Hematopoietic multipotent progenitor cell treated with erythropoietin and hydrocortisone succinate and interleukin-3 and kit ligand, for 6 days (in vitro differentiated cells): Measurements from ENCODE around the gene KATNA1.
"Not testable (repeated sequence)": the region's sequence is repeated elsewhere in the genome, so short reads cannot be mapped to it uniquely, and the experiment has no call there.

Experiments used
- DNase-seq: peaks from one replicate; pipeline ENCODE4 v3.0.0-alpha.2; 2015

The KATNA1 gene

GRCh38 chr6:149648148-149649145 is at the start of gene KATNA1:
TSS of gene KATNA1 (minus strand) at chr6:149648714. CDS start at chr6:149638547, 10,167 bp downstream.
- DNase-seq: peak; percentile 93

- DNase-seq: no peak
Measured at GRCh38 chr6:149698175-149698574, 49.7 kb upstream of the KATNA1 start.

GRCh38 chr6:149696901-149697300 is 48.4 kb upstream of the KATNA1 start:
- DNase-seq: no peak

- no peak for DNase-seq
Measured at GRCh38 chr6:149694921-149695320, 46.4 kb upstream of the KATNA1 start.

GRCh38 chr6:149691201-149691600 is 42.7 kb upstream of the KATNA1 start:
- DNase-seq: no peak

- no peak for DNase-seq
Measured at GRCh38 chr6:149686230-149686629, 37.7 kb upstream of the KATNA1 start.

- DNase-seq: no peak
Measured at GRCh38 chr6:149683256-149683859, 34.8 kb upstream of the KATNA1 start.

- DNase-seq: not testable (repeated sequence)
Measured at GRCh38 chr6:149681845-149682244, 33.3 kb upstream of the KATNA1 start.

GRCh38 chr6:149681209-149681608 is 32.7 kb upstream of the KATNA1 start:
- no peak for DNase-seq

- DNase-seq: no peak
Measured at GRCh38 chr6:149680503-149680902, 32.0 kb upstream of the KATNA1 start.

- DNase-seq: not testable (repeated sequence)
Measured at GRCh38 chr6:149672265-149672664, 23.8 kb upstream of the KATNA1 start.

GRCh38 chr6:149660028-149660427 is 11.5 kb upstream of the KATNA1 start:
- DNase-seq: no peak

- no peak for DNase-seq
Measured at GRCh38 chr6:149657441-149657840, 8.9 kb upstream of the KATNA1 start.

- DNase-seq: no peak
Measured at GRCh38 chr6:149651056-149651455, 2.5 kb upstream of the KATNA1 start.

GRCh38 chr6:149646599-149646998 is 1.9 kb downstream of the KATNA1 start:
- DNase-seq: peak; percentile 65

GRCh38 chr6:149642829-149643580 is 5.5 kb downstream of the KATNA1 start:
- no peak for DNase-seq

- no peak for DNase-seq
Measured at GRCh38 chr6:149636124-149636523, 12.4 kb downstream of the KATNA1 start.

- no peak for DNase-seq
Measured at GRCh38 chr6:149634315-149634714, 14.2 kb downstream of the KATNA1 start.

GRCh38 chr6:149628875-149629510 is 19.5 kb downstream of the KATNA1 start:
- DNase-seq: no peak

- DNase-seq: no peak
Measured at GRCh38 chr6:149627672-149628071, 20.8 kb downstream of the KATNA1 start.

GRCh38 chr6:149615805-149616204 is 32.7 kb downstream of the KATNA1 start:
- DNase-seq: no peak

- DNase-seq: no peak
Measured at GRCh38 chr6:149614337-149614736, 34.2 kb downstream of the KATNA1 start.
